Endothelial cell of umbilical vein (primary cell): ENCODE data around the gene CEP85L.

Source experiments
- EZH2 ChIP-seq: IDR thresholded peaks from 2 replicates; pipeline ENCODE4 v1.6.1; 2012; ENCODE audit warnings: borderline replicate concordance, low read depth, mild to moderate bottlenecking, moderate library complexity, low read length, inconsistent platforms; ENCODE audit not compliant: severe bottlenecking
- TF ChIP-seq, protein P1 (sequence below), 2 donors: IDR thresholded peaks; 1 replicate in 1 of 2; 2 replicates in 1 of 2; pipeline ENCODE4 v1.5.1; 2011; ENCODE audit warnings: low read length in 2 of 2, mild to moderate bottlenecking in 2 of 2, moderate library complexity in 2 of 2, control low read depth in 1 of 2, inconsistent platforms in 1 of 2, low read depth in 1 of 2; ENCODE audit not compliant: insufficient read depth in 1 of 2; ENCODE audit errors: extremely low read depth in 1 of 2

DNA sequence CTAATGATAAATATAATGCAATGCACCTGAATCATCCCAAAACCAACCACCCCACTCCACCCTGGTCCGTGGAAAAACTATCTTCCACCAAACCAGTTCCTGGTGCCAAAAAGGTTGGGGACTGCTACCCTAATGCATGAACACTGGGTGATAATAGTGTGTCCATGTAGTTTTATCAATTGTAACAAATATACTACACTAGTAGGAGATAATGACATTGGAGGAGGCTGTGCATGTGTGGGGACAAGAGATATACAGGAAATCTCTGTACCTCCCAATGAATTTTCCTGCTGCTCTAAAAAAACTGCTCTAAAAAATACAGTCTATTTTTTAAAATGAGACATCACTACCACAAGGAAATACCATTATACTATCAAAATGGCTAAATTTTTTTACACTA is 20.5 kb downstream of the CEP85L start:
- TF ChIP-seq, protein P1, sequence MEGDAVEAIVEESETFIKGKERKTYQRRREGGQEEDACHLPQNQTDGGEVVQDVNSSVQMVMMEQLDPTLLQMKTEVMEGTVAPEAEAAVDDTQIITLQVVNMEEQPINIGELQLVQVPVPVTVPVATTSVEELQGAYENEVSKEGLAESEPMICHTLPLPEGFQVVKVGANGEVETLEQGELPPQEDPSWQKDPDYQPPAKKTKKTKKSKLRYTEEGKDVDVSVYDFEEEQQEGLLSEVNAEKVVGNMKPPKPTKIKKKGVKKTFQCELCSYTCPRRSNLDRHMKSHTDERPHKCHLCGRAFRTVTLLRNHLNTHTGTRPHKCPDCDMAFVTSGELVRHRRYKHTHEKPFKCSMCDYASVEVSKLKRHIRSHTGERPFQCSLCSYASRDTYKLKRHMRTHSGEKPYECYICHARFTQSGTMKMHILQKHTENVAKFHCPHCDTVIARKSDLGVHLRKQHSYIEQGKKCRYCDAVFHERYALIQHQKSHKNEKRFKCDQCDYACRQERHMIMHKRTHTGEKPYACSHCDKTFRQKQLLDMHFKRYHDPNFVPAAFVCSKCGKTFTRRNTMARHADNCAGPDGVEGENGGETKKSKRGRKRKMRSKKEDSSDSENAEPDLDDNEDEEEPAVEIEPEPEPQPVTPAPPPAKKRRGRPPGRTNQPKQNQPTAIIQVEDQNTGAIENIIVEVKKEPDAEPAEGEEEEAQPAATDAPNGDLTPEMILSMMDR (IDR thresholded peaks at IDR 0.05; ENCODE audit: extremely low read depth in 1 of 2, insufficient read depth in 1 of 2, low read depth in 1 of 2, low read length in 2 of 2), result no peak
- TF ChIP-seq EZH2, result no peak
